SH-SY5Y (cell line): ENCODE data around the gene MTG1.

ENCODE experiments used
- GATA2 ChIP-seq: IDR thresholded peaks from 2 replicates; pipeline ENCODE4 v1.6.1; 2011; ENCODE audit warnings: mild to moderate bottlenecking, low read depth, low read length
- GATA3 ChIP-seq: IDR thresholded peaks from 2 replicates; pipeline ENCODE4 v1.6.1; 2011; ENCODE audit warnings: low read depth, mild to moderate bottlenecking, low read length, moderate library complexity

DNA sequence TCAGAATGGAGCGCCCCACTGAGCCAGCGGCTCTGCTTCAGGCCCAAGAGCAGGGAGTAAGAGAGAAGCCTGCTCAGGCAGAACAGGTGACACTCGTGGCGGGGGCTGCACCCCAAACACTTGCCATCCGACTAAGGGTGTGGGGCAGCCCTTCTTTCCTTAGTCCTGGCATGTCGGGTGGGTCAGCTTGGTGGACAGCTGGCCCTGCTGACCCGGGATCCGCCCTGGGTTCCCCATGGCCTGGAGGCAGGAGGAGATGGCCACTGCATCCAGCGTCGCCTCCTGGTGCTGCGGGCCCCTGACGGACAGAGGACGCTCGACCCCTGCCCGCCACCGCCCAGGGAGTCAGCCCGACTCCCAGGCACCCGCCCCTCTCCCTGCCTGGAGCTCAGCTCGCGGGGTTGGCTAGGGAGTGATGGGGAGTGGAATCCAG is 16.1 kb upstream of the MTG1 start:
- TF ChIP-seq GATA3 (no peak), GATA2 (no peak)
